HUDEP-2 (cell line): ENCODE measurements around the gene CARD16.

Experiments
- DNase-seq, 76 experiments: peaks; one replicate each; lab custom pipeline; 2025; ENCODE audit not compliant: unreplicated experiment in 76 of 76; lab: John Stamatoyannopoulos, UW

The CARD16 gene

GRCh38 chr11:104997288-104997687 is 47.8 kb downstream of the CARD16 start:
- DNase-seq: no peak

DNA sequence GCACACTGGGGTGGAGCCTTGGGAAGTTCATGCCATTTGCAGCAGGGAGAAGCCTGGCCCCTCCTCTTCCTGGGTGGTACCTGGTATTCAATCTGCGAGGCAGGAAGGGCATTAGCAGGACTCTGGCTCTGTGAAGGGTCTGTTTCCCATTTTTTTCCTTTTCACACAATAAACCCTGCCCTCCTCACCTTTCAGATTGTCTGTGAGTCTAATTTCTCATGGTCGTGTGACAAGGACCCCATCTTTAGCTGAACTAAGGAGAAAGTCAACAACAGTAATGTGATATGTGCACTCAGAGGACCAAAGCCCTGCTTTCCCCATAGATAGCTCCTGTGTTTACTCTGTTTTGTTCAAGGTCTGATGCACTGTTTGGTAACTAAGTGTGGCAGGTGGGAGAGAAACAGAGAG is 50.1 kb downstream of the CARD16 start:
- no peak for DNase-seq

- no peak for DNase-seq
Observed at GRCh38 chr11:104992781-104993180, 52.4 kb downstream of the CARD16 start.

DNA sequence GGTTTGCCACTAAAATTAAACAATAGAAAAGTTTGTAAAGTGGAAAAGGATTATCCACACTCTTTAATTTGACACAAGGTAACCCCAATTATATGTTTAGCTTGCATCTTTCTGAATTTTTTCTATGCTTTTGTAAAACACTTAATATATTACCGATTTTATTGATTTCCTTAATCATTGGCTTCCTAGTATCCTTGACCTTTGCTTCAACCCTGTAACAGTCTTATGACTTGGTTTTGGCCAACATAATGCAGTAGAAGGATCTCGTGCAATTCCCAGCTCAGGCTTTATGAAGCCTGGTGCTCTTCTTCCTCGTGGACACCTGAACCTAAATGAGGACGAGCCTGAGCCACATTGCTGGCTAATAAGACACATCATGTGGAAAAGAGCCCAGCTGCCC is 53.1 kb downstream of the CARD16 start:
- no peak for DNase-seq
